Endothelial cell of umbilical vein (primary cell): ENCODE data around the gene DYNLT5. TPM values are rescaled to one million over a fixed set of nuclear protein-coding genes. Genes with fewer than 3 reads are reported as not detected.
"Not testable (repeated sequence)": the region's sequence is repeated elsewhere in the genome, so short reads cannot be mapped to it uniquely, and the experiment has no call there.

ENCODE experiments used
- BruUV-seq: library from RNA; stranded (reverse); fragments of 400-500 nt; replicated peaks from 2 replicates; lab custom pipeline; 2021; lab: Mats Ljungman, UMichigan
- CTCF ChIA-PET: fragments of 300-600, 350-600 bp; sonication (Branson Sonifier 250); formaldehyde crosslinking; loops from one replicate; lab custom pipeline; 2021; ENCODE audit warnings: antibody characterized with exemption, inconsistent platforms; lab: Charles Lee
- POLR2A ChIA-PET: fragments of 300-600, 350-600 bp; sonication (Branson Sonifier 250); formaldehyde crosslinking; loops from one replicate; lab custom pipeline; 2021; ENCODE audit warnings: antibody characterized with exemption, inconsistent platforms; lab: Charles Lee
- DNase-seq: peaks from one replicate; pipeline ENCODE4 v3.0.0-alpha.2; 2011; ENCODE audit warnings: low read depth, low spot score
- FAIRE-seq: peaks from 2 replicates; lab custom pipeline; 2011; peaks lifted over from hg19 to GRCh38; lab: Jason Lieb, UNC
- H2AFZ ChIP-seq: 2 replicates; pipeline ENCODE4 v1.6.0; 2012; ENCODE audit warnings: low read depth, low read length, control low read depth, inconsistent platforms
- H3K27ac ChIP-seq: 2 replicates; pipeline ENCODE4 v1.5.1; 2011; ENCODE audit warnings: low read depth, mild to moderate bottlenecking, control low read depth, low read length, moderate library complexity; ENCODE audit not compliant: insufficient read depth
- H3K27me3 ChIP-seq, 2 experiments: 2 replicates each; pipeline versions ENCODE4 v1.6.0 to v1.6.1; 2011; ENCODE audit warnings: low read length in 2 of 2, mixed read lengths in 1 of 2; ENCODE audit not compliant: control insufficient read depth in 2 of 2, insufficient read depth in 2 of 2
- H3K36me3 ChIP-seq, 2 experiments: 2 replicates in 1 of 2; 3 replicates in 1 of 2; pipeline ENCODE4 v1.5.1; 2011; ENCODE audit warnings: low read length in 2 of 2, mild to moderate bottlenecking in 1 of 2, moderate library complexity in 1 of 2; ENCODE audit not compliant: control insufficient read depth in 2 of 2, insufficient read depth in 2 of 2; ENCODE audit errors: extremely low read depth in 1 of 2
- H3K4me1 ChIP-seq: 3 replicates; pipeline ENCODE4 v1.5.1; 2011; ENCODE audit warnings: mild to moderate bottlenecking, low read length; ENCODE audit not compliant: control insufficient read depth, insufficient read depth; ENCODE audit errors: extremely low read depth
- H3K4me2 ChIP-seq: 2 replicates; pipeline ENCODE4 v1.6.1; 2011; ENCODE audit warnings: low read length, control low read depth, mixed read lengths; ENCODE audit not compliant: insufficient read depth
- H3K4me3 ChIP-seq, 3 experiments: fragments of 200-600 bp in 1 of 3; sonication (generic), shearing (Covaris generic) in 1 of 3; replicated peaks in 1 of 3; 2 replicates each; pipeline ENCODE4 v1.5.1; 2011 to 2016; ENCODE audit warnings: control low read depth in 3 of 3, low read length in 3 of 3, mild to moderate bottlenecking in 2 of 3, inconsistent platforms in 1 of 3, low read depth in 1 of 3, moderate library complexity in 1 of 3; ENCODE audit not compliant: insufficient read depth in 1 of 3
- H3K79me2 ChIP-seq: 2 replicates; pipeline ENCODE4 v1.6.0; 2012; ENCODE audit warnings: low read length, inconsistent platforms; ENCODE audit not compliant: control insufficient read depth, insufficient read depth
- H3K9ac ChIP-seq: replicated peaks from 2 replicates; pipeline ENCODE3; 2011; ENCODE audit warnings: low read length, control low read depth; ENCODE audit not compliant: insufficient read depth; ENCODE audit errors: extremely low read depth
- H3K9me1 ChIP-seq: replicated peaks from 3 replicates; pipeline ENCODE4 v1.6.0; 2011; ENCODE audit warnings: mild to moderate bottlenecking, low read length; ENCODE audit not compliant: control insufficient read depth, insufficient read depth; ENCODE audit errors: extremely low read depth
- H3K9me3 ChIP-seq: replicated peaks from 2 replicates; pipeline ENCODE4 v1.5.1; 2012; ENCODE audit warnings: low read length, inconsistent platforms; ENCODE audit not compliant: control insufficient read depth, insufficient read depth
- H4K20me1 ChIP-seq: replicated peaks from 2 replicates; pipeline ENCODE3; 2011; ENCODE audit warnings: mild to moderate bottlenecking, low read length; ENCODE audit not compliant: control insufficient read depth, insufficient read depth; ENCODE audit errors: extremely low read depth
- EZH2 ChIP-seq: IDR thresholded peaks from 2 replicates; pipeline ENCODE4 v1.6.1; 2012; ENCODE audit warnings: borderline replicate concordance, low read depth, mild to moderate bottlenecking, moderate library complexity, low read length, inconsistent platforms; ENCODE audit not compliant: severe bottlenecking
- FOS ChIP-seq: IDR thresholded peaks from 2 replicates; pipeline ENCODE4 v1.6.1; 2011; ENCODE audit warnings: mild to moderate bottlenecking, low read length, moderate library complexity, borderline replicate concordance; ENCODE audit not compliant: insufficient read depth
- JUN ChIP-seq: IDR thresholded peaks from 2 replicates; pipeline ENCODE4 v1.6.1; 2011; ENCODE audit warnings: borderline replicate concordance, low read depth; ENCODE audit not compliant: insufficient read length, insufficient read depth
- POLR2A ChIP-seq: IDR thresholded peaks from 2 replicates; pipeline ENCODE4 v1.6.1; 2012; ENCODE audit warnings: low read depth, mild to moderate bottlenecking, control low read depth, low read length
- POLR2AphosphoS5 ChIP-seq: IDR thresholded peaks from 2 replicates; pipeline ENCODE4 v1.6.1; 2012; ENCODE audit warnings: low read depth, mild to moderate bottlenecking, control low read depth, low read length, moderate library complexity; ENCODE audit not compliant: insufficient read depth
- dilution Hi-C: fragments of 300-500 bp; cut with MboI; formaldehyde crosslinking; loops from one replicate; pipeline ENCODE4 v1.15.0; 2019; ENCODE audit warnings: low sequenced_read_pairs; ENCODE audit not compliant: extremely low pct_ligation_motif_present
- intact Hi-C: fragments of 100-400 bp; cut with micrococcal nuclease; formaldehyde crosslinking; loops from one replicate; pipeline ENCODE4 v1.10.0; 2022
- polyA plus RNA-seq, 4 experiments: library from polyadenylated mRNA; depleted of rRNA in 3 of 4; stranded (reverse) in 3 of 4; unstranded in 1 of 4; fragments of >200 nt; gene quantifications; 2 replicates each; pipeline versions ENCODE4 v1.2.1 to v1.2.3, GENCODE V29; 2011 to 2012; ENCODE audit warnings: missing spikeins in 1 of 4
- total RNA-seq: library from RNA; stranded (reverse); gene quantifications from 2 replicates; pipeline ENCODE4 v1.2.3, GENCODE V29; 2021
- TF ChIP-seq, protein P1 (sequence below), 2 donors: IDR thresholded peaks; 1 replicate in 1 of 2; 2 replicates in 1 of 2; pipeline ENCODE4 v1.5.1; 2011; ENCODE audit warnings: low read length in 2 of 2, mild to moderate bottlenecking in 2 of 2, moderate library complexity in 2 of 2, control low read depth in 1 of 2, inconsistent platforms in 1 of 2, low read depth in 1 of 2; ENCODE audit not compliant: insufficient read depth in 1 of 2; ENCODE audit errors: extremely low read depth in 1 of 2
- TF ChIP-seq, protein P2 (sequence below): IDR thresholded peaks from 2 replicates; pipeline ENCODE4 v1.6.1; 2011; ENCODE audit not compliant: insufficient read depth, insufficient read length

The DYNLT5 gene
- total and polyA plus RNA-seq, 2 donors (not counting 3 experiments of a cell fraction or from before 2014, with no cell fraction given): 4.0 to 4.5 TPM

DNA sequence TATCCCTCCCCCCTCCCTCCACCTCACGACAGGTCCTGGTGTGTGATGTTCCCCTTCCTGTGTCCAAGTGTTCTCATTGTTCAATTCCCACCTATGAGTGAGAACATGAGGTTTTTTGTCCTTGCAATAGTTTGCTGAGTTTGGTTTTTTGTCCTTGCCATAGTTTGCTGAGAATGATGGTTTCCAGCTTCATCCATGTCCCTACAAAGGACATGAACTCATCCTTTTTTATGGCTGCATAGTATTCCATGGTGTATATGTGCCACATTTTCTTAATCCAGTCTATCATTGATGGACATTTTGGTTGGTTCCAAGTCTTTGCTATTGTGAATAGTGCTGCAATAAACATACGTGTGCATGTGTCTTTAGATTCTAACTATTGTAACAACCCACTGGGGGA is 43.6 kb downstream of the DYNLT5 start:
- H3K36me3 ChIP-seq, H3K79me2 ChIP-seq, H3K9ac ChIP-seq, H3K27ac ChIP-seq, dilution Hi-C loops, BruUV-seq, H4K20me1 ChIP-seq, H3K4me1 ChIP-seq, POLR2A ChIA-PET, H3K9me1 ChIP-seq, FAIRE-seq, CTCF ChIA-PET, H2AFZ ChIP-seq, H3K9me3 ChIP-seq, H3K4me2 ChIP-seq, intact Hi-C loops, H3K4me3 ChIP-seq, H3K27me3 ChIP-seq, DNase-seq: not testable (repeated sequence)

DNA sequence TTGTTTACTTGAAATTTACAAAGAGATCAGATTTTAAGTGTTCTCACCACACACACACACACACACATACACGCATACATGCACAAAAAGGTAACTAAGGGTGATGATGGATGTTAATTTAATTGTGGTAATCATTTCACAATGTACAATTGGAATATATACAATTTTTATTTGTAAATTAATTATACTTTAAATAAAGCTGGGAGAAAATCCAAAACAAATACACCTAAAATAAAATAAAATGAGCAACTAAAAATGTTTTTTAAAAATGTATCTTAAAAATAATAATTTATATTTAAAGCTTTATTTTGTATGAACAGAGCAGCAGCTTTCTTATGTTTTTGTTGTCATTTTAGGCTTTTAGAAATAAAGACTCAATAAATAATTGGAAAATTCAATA is 57.0 kb downstream of the DYNLT5 start:
- no peaks in the 10 kb centered on the region for H3K27me3 ChIP-seq
- no peak overlapping the region for H3K4me3 ChIP-seq
- no peak overlapping the region for H3K4me2 ChIP-seq
- CTCF ChIA-PET: interaction anchor here (0.9 kb wide), 1 partner anchor 44 kb away, joined by 3 read pairs; no protein-coding TSS in a partner anchor
- FAIRE-seq: no peak
- H3K9ac ChIP-seq: no peak overlapping the region
- H3K9me1 ChIP-seq: no peaks in the 10 kb centered on the region
- BruUV-seq: no TSS peak
- TF ChIP-seq EZH2 (no peak), POLR2AphosphoS5 (no peak), POLR2A (no peak), JUN (no peak), FOS (no peak)
- TF ChIP-seq, protein P1, sequence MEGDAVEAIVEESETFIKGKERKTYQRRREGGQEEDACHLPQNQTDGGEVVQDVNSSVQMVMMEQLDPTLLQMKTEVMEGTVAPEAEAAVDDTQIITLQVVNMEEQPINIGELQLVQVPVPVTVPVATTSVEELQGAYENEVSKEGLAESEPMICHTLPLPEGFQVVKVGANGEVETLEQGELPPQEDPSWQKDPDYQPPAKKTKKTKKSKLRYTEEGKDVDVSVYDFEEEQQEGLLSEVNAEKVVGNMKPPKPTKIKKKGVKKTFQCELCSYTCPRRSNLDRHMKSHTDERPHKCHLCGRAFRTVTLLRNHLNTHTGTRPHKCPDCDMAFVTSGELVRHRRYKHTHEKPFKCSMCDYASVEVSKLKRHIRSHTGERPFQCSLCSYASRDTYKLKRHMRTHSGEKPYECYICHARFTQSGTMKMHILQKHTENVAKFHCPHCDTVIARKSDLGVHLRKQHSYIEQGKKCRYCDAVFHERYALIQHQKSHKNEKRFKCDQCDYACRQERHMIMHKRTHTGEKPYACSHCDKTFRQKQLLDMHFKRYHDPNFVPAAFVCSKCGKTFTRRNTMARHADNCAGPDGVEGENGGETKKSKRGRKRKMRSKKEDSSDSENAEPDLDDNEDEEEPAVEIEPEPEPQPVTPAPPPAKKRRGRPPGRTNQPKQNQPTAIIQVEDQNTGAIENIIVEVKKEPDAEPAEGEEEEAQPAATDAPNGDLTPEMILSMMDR (IDR thresholded peaks at IDR 0.05; ENCODE audit: extremely low read depth in 1 of 2, insufficient read depth in 1 of 2, low read depth in 1 of 2, low read length in 2 of 2): no peak
- TF ChIP-seq, protein P2, sequence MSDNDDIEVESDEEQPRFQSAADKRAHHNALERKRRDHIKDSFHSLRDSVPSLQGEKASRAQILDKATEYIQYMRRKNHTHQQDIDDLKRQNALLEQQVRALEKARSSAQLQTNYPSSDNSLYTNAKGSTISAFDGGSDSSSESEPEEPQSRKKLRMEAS: no peak
- H3K27ac ChIP-seq: no peak overlapping the region
- no peak for DNase-seq
- intact Hi-C loops: no loop called here
- H3K9me3 ChIP-seq: no peaks in the 10 kb centered on the region
- H3K79me2 ChIP-seq: no peaks in the 10 kb centered on the region
- H3K4me1 ChIP-seq: no peaks in the 10 kb centered on the region
- no peak overlapping the region for H2AFZ ChIP-seq
- POLR2A ChIA-PET: no interaction called here
- dilution Hi-C loops: no loop called here
- H3K36me3 ChIP-seq: no peaks in the 10 kb centered on the region
- H4K20me1 ChIP-seq: no peaks in the 10 kb centered on the region
